Astrocyte (in vitro differentiated cells and primary cell): ENCODE data around the gene IRF2BPL. TPM values are rescaled to one million over a fixed set of nuclear protein-coding genes. Genes with fewer than 3 reads are reported as not detected.
A peak's percentile ranks its signal among the peaks of the same experiment; 100 is the strongest.

Source experiments
- DNase-seq: peaks from one replicate; pipeline ENCODE4 v3.0.0-alpha.2; 2010; ENCODE audit warnings: low read depth
- FAIRE-seq: peaks from 2 replicates; lab custom pipeline; 2011; peaks lifted over from hg19 to GRCh38; lab: Jason Lieb, UNC
- H2AFZ ChIP-seq: 2 replicates; pipeline ENCODE4 v1.6.0; 2012; ENCODE audit warnings: low read depth, low read length, inconsistent platforms
- H3K27ac ChIP-seq: 2 replicates; pipeline ENCODE4 v1.5.1; 2011; ENCODE audit warnings: low read depth, low read length, inconsistent platforms
- H3K27me3 ChIP-seq: 2 replicates; pipeline ENCODE4 v1.6.0; 2011; ENCODE audit warnings: low read length, inconsistent platforms; ENCODE audit not compliant: insufficient read depth
- H3K36me3 ChIP-seq: 2 replicates; pipeline ENCODE4 v1.5.1; 2011; ENCODE audit warnings: low read length, inconsistent platforms; ENCODE audit not compliant: insufficient read depth
- H3K4me1 ChIP-seq: 2 replicates; pipeline ENCODE4 v1.5.1; 2011; ENCODE audit warnings: low read length, inconsistent platforms; ENCODE audit not compliant: insufficient read depth
- H3K4me2 ChIP-seq: 2 replicates; pipeline ENCODE4 v1.6.0; 2012; ENCODE audit warnings: low read length, inconsistent platforms
- H3K4me3 ChIP-seq: 2 replicates; pipeline ENCODE4 v1.5.1; 2011; ENCODE audit warnings: low read depth, mild to moderate bottlenecking, low read length, inconsistent platforms; ENCODE audit not compliant: insufficient read depth
- H3K79me2 ChIP-seq: 2 replicates; pipeline ENCODE4 v1.6.0; 2012; ENCODE audit warnings: mild to moderate bottlenecking, low read length, inconsistent platforms; ENCODE audit not compliant: insufficient read depth
- H3K9ac ChIP-seq: 2 replicates; pipeline ENCODE4 v1.6.0; 2012; ENCODE audit warnings: mild to moderate bottlenecking, low read length, inconsistent platforms
- H3K9me3 ChIP-seq: 2 replicates; pipeline ENCODE4 v1.5.1; 2012; ENCODE audit warnings: low read depth, mild to moderate bottlenecking, low read length, inconsistent platforms; ENCODE audit not compliant: insufficient read depth
- H4K20me1 ChIP-seq: 2 replicates; pipeline ENCODE4 v1.6.0; 2012; ENCODE audit warnings: low read length, inconsistent platforms; ENCODE audit not compliant: insufficient read depth
- H3K27ac Mint-ChIP-seq: one replicate; pipeline ENCODE4 v1.8.0; 2021; ENCODE audit warnings: mild to moderate bottlenecking, mixed read lengths; ENCODE audit not compliant: unreplicated experiment
- H3K27me3 Mint-ChIP-seq: one replicate; pipeline ENCODE4 v1.8.0; 2021; ENCODE audit warnings: low read depth, mixed read lengths; ENCODE audit not compliant: unreplicated experiment
- H3K36me3 Mint-ChIP-seq: one replicate; pipeline ENCODE4 v1.8.0; 2021; ENCODE audit warnings: low read depth, mixed read lengths; ENCODE audit not compliant: unreplicated experiment
- H3K4me1 Mint-ChIP-seq: one replicate; pipeline ENCODE4 v1.8.0; 2021; ENCODE audit warnings: low read depth, mixed read lengths; ENCODE audit not compliant: unreplicated experiment
- H3K4me3 Mint-ChIP-seq: one replicate; pipeline ENCODE4 v1.8.0; 2021; ENCODE audit warnings: mild to moderate bottlenecking, moderate library complexity, mixed read lengths; ENCODE audit not compliant: unreplicated experiment
- H3K9me3 Mint-ChIP-seq: one replicate; pipeline ENCODE4 v1.8.0; 2021; ENCODE audit warnings: mild to moderate bottlenecking, mixed read lengths; ENCODE audit not compliant: unreplicated experiment
- EZH2 ChIP-seq: IDR thresholded peaks from 2 replicates; pipeline ENCODE4 v1.6.1; 2012; ENCODE audit warnings: mild to moderate bottlenecking, low read length, inconsistent platforms; ENCODE audit not compliant: insufficient read depth
- total RNA-seq: library from RNA; stranded (reverse); gene quantifications from 2 replicates; pipeline ENCODE4 v1.2.1, GENCODE V29; 2021
- TF ChIP-seq, protein P1 (sequence below): IDR thresholded peaks from 2 replicates; pipeline ENCODE4 v1.5.1; 2011; ENCODE audit warnings: low read depth, mild to moderate bottlenecking, inconsistent platforms, low read length, moderate library complexity; ENCODE audit not compliant: insufficient read depth

The IRF2BPL gene
- total RNA-seq, 1 donor from 2014 or later: 42.7 TPM

DNA sequence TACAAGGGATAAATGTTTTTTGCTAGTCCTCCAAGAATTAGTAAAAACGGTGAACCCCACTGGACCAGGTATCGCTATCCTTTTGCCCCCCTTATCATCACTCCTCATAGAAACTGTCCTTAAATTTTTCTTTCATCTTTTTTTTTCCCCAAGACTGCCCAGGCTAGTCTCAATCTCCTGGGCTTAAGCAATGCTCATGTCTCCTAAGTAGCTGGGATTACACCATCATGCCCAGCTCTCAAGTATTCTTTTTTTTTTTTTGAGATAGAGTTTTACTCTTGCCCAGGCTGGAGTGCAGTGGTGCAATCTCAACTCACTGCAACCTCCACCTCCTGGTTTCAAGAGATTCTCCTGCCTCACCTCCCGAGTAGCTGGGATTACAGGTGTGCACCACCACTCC, 9.7 kb downstream of the IRF2BPL start:
- Histone ChIP-seq H3K27ac (no peak overlapping the region), H3K27me3 (no peaks in the 10 kb centered on the region), H3K36me3 (no peaks in the 10 kb centered on the region), H4K20me1 (peaks cover 20% of the 10 kb centered on the region), H3K4me1 (peaks cover 16% of the 10 kb centered on the region), H3K9ac (no peak overlapping the region), H2AFZ (no peak overlapping the region), H3K4me3 (no peak overlapping the region), H3K4me2 (no peak overlapping the region), H3K79me2 (peaks cover 9% of the 10 kb centered on the region), H3K9me3 (no peaks in the 10 kb centered on the region)
- H3K4me3 Mint-ChIP-seq: no peak overlapping the region
- H3K4me1 Mint-ChIP-seq: peaks cover 33% of the 10 kb centered on the region
- H3K27ac Mint-ChIP-seq: no peak overlapping the region
- TF ChIP-seq, protein P1, sequence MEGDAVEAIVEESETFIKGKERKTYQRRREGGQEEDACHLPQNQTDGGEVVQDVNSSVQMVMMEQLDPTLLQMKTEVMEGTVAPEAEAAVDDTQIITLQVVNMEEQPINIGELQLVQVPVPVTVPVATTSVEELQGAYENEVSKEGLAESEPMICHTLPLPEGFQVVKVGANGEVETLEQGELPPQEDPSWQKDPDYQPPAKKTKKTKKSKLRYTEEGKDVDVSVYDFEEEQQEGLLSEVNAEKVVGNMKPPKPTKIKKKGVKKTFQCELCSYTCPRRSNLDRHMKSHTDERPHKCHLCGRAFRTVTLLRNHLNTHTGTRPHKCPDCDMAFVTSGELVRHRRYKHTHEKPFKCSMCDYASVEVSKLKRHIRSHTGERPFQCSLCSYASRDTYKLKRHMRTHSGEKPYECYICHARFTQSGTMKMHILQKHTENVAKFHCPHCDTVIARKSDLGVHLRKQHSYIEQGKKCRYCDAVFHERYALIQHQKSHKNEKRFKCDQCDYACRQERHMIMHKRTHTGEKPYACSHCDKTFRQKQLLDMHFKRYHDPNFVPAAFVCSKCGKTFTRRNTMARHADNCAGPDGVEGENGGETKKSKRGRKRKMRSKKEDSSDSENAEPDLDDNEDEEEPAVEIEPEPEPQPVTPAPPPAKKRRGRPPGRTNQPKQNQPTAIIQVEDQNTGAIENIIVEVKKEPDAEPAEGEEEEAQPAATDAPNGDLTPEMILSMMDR: no peak
- TF ChIP-seq EZH2: no peak
- H3K36me3 Mint-ChIP-seq: no peaks in the 10 kb centered on the region
- no peaks in the 10 kb centered on the region for H3K9me3 Mint-ChIP-seq
- DNase-seq (no peak), FAIRE-seq (no peak)
- H3K27me3 Mint-ChIP-seq: peaks cover 7% of the 10 kb centered on the region

DNA sequence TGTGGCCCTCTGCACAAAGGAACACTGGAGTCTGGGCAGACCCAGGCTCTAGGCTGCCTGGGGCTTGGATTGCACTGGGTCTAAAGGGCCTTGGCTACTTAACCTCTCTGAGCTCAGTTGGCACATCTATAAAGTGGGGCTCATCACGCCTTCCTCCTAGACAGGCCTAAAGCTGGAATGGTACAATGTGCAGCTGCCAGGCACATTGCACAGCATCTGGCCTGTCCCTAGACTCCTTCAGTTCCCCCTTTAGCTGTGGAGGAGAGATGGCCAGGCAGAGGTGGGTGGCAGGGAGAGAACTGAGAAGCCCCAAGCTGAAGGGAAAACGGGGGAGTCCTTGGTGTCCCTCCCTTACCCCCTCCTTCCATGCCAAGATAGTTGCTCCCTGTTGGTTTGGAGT, 10.8 kb downstream of the IRF2BPL start:
- Mint-ChIP-seq H3K4me3 (no peak overlapping the region), H3K27me3 (peaks cover 10% of the 10 kb centered on the region), H3K36me3 (no peaks in the 10 kb centered on the region), H3K27ac (no peak overlapping the region), H3K9me3 (no peaks in the 10 kb centered on the region), H3K4me1 (peaks cover 26% of the 10 kb centered on the region)
- Histone ChIP-seq H3K79me2 (no peaks in the 10 kb centered on the region), H3K9me3 (no peaks in the 10 kb centered on the region), H2AFZ (no peak overlapping the region), H3K36me3 (no peaks in the 10 kb centered on the region), H3K4me1 (peaks cover 8% of the 10 kb centered on the region), H3K27me3 (no peaks in the 10 kb centered on the region), H3K4me3 (no peak overlapping the region), H3K9ac (no peak overlapping the region), H3K27ac (no peak overlapping the region), H4K20me1 (peaks cover 9% of the 10 kb centered on the region), H3K4me2 (no peak overlapping the region)
- TF ChIP-seq, protein P1: no peak
- no peak for TF ChIP-seq EZH2
- DNase-seq: no peak
- FAIRE-seq: no peak

DNA sequence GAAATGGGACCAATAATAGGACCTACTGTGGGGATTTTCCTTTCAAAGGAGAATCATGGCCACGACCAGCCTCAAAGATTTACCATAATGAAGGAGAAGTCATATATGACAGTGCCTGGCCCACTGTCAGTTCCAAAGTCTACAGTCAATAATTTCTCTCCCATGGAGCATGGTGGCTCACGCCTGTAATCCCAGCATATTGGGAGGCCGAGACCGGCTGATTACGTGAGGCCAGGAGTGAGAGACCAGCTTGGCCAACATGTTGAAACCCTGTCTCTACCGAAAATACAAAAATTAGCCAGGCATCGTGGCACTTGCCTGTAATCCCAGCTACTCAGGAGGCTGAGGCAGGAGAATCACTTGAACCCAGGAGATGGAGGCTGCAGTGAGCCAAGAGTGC, 13.8 kb downstream of the IRF2BPL start:
- no peaks in the 10 kb centered on the region for H3K9me3 Mint-ChIP-seq
- H3K36me3 Mint-ChIP-seq: peaks cover 2% of the 10 kb centered on the region
- no peak overlapping the region for H3K4me3 ChIP-seq
- no peak overlapping the region for H2AFZ ChIP-seq
- peaks cover 33% of the 10 kb centered on the region for H3K27me3 Mint-ChIP-seq
- no peaks in the 10 kb centered on the region for H4K20me1 ChIP-seq
- no peak overlapping the region for H3K27ac ChIP-seq
- no peak for FAIRE-seq
- peak overlapping the region; percentile 50 for H3K4me3 Mint-ChIP-seq
- H3K27me3 ChIP-seq: no peaks in the 10 kb centered on the region
- peaks cover 16% of the 10 kb centered on the region for H3K4me1 Mint-ChIP-seq
- no peaks in the 10 kb centered on the region for H3K79me2 ChIP-seq
- no peak for DNase-seq
- H3K36me3 ChIP-seq: no peaks in the 10 kb centered on the region
- no peak overlapping the region for H3K9ac ChIP-seq
- H3K4me1 ChIP-seq: peaks cover 8% of the 10 kb centered on the region
- peak overlapping the region; percentile 77 for H3K27ac Mint-ChIP-seq
- TF ChIP-seq, protein P1: no peak
- no peak for TF ChIP-seq EZH2
- no peaks in the 10 kb centered on the region for H3K9me3 ChIP-seq
- H3K4me2 ChIP-seq: peak overlapping the region; percentile 19
